HG03460 (cell line): Measurements from ENCODE around the gene LPGAT1.

ENCODE experiments used
- ATAC-seq: cut with Tn5 transposase; IDR thresholded peaks from one replicate; pipeline ENCODE4 v1.9.1; 2021; ENCODE audit not compliant: unreplicated experiment

The LPGAT1 gene

GRCh38 chr1:211764701-211765100 lies 65.9 kb downstream of the LPGAT1 start:
- ATAC-seq = no peak

- ATAC-seq = no peak
Observed at GRCh38 chr1:211762206-211762605, 68.4 kb downstream of the LPGAT1 start.

- no peak for ATAC-seq
Observed at GRCh38 chr1:211761400-211761799, 69.2 kb downstream of the LPGAT1 start.

DNA sequence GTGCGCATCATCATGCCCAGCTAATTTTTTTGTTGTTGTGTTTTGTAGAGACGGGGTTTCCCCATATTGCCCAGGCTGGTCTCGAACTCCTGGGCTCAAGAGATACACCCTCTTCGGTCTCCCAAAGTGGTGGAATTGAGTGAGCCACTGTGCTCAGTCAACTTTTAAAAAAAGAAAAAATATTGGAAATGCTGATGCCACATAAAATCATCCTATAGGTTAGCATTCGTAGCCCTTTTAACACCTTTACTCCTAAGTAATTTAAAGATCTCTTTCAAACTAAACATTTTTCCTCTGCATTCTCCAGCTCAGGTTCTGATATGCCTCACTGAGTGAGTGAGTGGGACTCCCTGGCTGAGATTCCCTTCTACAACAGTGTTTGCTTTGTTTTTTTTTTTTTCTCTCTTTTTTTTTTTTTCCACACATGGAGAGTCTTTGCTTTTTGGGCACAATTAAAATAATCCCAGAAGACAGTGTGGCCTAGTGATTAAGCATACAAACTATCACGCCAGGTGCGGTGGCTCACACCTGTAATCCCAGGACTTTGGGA lies 74.0 kb downstream of the LPGAT1 start:
- no peak for ATAC-seq

DNA sequence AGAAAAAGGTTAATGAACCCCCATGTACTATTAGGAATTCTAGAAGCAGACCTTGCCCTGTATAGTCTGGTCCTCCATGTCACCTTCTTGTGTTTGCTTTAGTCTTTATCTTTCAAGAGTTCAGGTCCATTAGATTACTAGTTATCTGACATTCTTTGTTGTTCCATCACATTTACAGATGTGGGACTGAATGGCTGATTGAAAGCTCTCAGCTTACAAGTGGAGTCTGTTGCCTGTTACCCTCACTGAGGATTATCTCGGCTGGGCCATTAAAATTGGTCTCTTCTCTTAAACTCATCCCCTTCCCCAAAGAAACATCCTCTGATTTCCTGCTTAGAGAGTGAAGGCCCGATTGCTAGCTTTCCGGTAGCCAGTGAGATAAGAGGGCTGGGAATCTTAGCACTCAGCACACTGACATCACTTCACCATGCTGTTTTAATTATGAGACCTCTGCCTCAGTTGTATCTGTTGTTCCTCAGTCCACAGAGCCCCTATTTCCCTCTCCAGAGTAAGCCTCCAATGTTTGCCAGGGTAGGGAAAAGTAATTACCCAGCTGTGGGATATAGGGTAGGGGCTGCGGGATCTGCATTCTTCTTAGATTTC lies 76.8 kb downstream of the LPGAT1 start:
- no peak for ATAC-seq

DNA sequence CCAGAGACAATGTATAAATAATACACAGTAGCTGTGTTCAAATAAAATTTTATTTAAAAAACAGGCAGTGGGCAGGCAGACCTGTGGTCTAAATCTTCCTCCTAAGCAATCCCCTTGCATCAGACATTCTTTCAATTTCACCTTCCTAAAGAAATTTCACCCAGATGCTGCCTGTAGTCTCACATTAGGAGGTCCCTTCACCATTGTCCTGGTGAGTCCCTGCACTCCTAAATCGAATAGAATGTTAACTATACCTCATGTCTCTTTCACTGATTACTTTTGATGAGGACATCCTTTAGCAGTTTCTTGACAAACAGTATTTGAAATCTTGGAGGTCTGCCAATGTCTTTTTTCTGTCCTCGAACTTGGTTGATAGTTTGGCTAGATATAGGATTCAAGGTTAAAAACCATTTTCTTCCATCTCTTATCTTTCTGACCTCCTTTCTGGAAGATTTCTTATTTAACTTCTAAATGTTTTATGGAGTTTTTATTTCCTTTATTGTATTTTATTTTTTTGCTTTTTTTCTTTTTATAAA lies 77.5 kb downstream of the LPGAT1 start:
- ATAC-seq = no peak

- no peak for ATAC-seq
Observed at GRCh38 chr1:211752317-211752716, 78.2 kb downstream of the LPGAT1 start.

GRCh38 chr1:211751438-211751837 lies 79.1 kb downstream of the LPGAT1 start:
- no peak for ATAC-seq

DNA sequence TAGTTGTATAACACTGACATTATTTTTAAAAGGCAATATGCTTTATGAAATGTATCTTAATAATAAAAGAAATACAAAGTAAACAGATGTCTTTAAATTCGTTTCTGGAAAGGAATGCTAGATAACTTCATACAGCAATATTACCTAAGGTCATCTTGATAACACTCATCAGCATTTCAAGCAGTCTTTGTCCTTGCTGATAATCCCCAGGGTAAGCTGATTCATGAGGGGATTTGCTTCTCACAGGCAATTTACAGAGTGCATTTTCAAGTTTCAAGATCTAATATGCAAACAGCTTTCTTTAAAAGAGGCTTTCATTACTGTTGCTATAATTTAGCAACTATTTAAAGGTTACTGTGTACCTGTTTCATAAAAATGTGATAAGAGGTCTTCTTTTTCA lies 80.0 kb downstream of the LPGAT1 start:
- ATAC-seq = no peak

DNA sequence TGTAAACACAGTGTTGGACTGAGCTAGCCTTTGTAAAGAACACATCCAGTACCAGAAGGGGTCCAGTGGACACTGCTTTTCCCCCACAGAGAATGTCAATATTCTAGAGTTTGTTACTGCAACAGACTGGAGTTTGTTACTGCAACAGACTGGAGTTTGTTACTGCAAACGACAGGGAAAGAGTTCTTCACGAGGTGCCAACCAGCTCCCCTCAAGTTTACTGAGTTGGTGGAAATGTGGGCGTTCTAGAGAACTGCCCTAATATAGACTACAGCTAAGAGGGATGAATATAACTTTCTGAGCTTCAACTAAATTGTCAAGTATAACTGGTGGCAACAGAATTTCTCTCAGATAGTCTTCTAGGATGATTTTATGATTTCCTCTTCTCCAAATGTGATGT lies 81.3 kb downstream of the LPGAT1 start:
- ATAC-seq = no peak

DNA sequence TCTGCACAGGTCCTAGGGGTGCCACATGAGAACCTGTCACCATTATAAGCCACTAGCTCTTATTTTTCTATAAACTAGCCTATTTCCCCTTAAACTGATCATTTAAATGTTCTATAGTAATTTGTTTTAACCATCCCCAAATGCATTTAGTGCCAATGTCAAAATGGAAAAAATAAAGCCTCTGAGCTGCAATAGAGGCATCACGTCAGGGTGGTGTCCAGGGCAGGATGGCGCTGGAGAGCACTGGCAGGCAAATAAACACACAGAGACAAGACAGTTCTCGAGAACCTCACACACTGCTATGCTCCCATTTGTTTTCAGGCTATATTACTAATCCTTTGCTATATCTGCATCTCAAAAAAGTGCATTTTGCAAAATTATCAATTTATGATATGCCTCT lies 81.8 kb downstream of the LPGAT1 start:
- no peak for ATAC-seq

DNA sequence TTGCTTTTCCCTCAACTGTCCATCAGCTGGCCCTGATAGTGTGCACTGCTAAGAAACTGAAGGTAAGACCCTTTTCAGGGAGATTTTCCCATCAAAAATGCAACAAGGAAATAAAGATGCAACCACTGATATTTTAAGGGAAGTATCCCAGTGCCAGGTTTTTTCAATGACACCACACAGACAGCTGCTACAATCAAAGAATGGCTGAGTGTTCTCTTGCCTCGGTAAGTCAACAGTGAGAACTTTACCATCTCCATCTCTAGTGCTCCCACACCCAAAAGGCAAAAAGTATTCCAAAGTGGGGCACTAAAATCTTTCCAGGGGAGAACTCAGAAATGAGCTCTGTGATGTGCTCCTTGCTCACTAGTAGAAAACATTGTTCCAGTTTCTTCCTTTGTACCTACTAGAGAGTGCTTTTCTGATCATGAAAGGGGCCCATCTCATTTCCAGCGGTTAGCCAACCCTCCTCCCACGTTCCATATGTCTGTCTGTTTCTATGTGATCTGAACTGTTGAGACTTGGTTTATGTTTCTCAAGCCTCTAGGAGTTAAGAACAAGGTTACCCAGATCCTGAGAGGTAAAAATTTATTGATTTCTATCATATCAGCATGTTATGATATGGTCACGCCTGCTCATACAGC lies 87.6 kb downstream of the LPGAT1 start:
- no peak for ATAC-seq

DNA sequence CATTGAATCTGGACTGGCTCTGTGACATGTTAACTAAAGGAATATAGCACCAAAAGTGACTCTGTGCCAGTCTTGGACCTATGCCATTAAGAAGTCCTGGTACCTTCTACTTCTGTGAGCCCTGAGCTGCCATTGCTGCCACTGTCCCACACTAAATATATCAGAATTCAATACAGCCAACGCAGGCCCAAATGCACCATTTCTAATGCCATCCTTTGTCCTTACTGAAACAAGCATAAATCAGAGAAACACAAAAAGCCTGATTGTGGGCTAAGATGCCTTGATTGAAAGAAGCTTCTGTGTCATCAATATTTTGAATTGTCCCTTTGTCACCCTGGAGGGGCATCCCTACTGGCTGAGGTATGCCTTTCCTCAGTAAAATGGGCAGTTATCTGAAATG lies 88.3 kb downstream of the LPGAT1 start:
- no peak for ATAC-seq

- ATAC-seq = no peak
Observed at GRCh38 chr1:211741788-211742187, 88.8 kb downstream of the LPGAT1 start.

GRCh38 chr1:211741116-211741515 lies 89.4 kb downstream of the LPGAT1 start:
- ATAC-seq = no peak

DNA sequence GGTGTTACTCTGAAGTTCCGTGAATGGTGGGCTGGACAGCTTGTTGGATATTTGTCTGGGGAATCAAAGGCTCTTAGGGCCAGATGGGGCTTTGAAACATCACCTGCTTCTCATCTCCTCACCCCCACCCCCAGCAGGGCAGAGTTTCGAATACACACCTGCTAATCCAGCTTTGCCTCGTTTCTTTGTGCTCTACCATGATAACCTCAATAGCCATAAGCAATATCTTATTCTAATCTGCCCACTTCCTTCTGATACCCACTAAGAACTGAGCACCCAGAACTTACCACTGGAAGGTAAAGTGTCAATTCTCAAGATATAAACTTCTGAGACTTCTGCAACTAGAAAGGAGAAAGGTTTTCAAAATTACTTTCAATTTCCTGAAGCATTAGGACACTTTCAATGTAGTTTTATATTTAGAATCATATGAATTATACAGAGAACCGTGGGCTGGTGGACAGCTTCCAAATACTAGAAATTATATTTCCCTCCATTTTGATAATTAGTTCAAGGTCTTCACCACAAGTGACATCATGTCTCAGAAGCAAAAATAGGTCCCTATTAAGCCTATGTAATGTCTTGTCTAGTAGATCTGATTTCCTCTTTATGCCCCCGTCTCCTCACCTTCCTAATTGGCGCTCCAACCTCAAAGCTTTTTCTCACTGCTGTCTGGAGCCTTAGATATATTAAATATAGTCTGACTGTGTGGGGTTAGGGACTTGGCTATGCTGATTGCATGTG lies 90.7 kb downstream of the LPGAT1 start:
- peak; percentile 46 for ATAC-seq

- no peak for ATAC-seq
Observed at GRCh38 chr1:211738691-211739301, 91.8 kb downstream of the LPGAT1 start.

- no peak for ATAC-seq
Observed at GRCh38 chr1:211738096-211738690, 92.4 kb downstream of the LPGAT1 start.

- ATAC-seq = no peak
Observed at GRCh38 chr1:211737115-211738035, 93.2 kb downstream of the LPGAT1 start.

DNA sequence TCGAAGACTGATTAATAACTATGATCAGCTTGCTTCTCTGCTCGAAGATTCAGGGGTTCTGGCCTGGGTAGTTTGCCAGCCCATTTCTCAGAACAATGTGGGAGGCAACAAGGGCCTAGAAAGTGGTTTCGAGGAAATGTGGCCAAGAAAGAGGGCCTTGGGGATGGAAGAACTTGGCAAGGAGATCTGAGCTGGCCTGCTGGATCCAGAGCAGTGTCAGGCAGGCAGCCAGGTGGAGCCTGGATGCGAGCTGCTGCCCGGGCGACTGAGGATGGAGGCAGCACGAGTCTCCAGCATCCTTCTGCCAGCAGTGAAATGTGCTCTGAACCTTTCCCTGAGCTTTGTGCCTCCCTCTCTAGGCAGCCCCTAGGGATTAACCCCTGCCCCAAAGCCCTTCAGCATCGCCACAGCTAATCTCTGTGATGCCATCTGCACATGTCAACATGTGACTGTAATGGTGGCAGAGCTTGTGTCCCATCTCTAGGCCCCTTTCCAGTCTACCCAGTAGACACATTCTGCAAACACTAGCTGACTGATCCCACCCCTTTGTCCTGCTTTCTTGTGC lies 94.1 kb downstream of the LPGAT1 start:
- ATAC-seq = no peak
